SK-N-SH treated with all-trans-retinoic acid at 6 μM for 48 hours (cell line): ENCODE results near the gene PKM.

Experiments
- ATAC-seq: fragments of 200-7000 bp; cut with Tn5 transposase; 3 replicates; pipeline ENCODE4 v1.9.1; 2020; ENCODE audit warnings: mild to moderate bottlenecking, moderate library complexity
- ARNTL ChIP-seq: fragments of 450-650 bp; formaldehyde crosslinking; IDR thresholded peaks from 2 replicates; pipeline ENCODE4 v1.5.0; 2020; ENCODE audit warnings: low read depth, mild to moderate bottlenecking, moderate library complexity, borderline replicate concordance
- BACH2 ChIP-seq: fragments of 250-450 bp; sonication (Bioruptor Pico); IDR thresholded peaks from 2 replicates; pipeline ENCODE4 v1.9.0; 2021; ENCODE audit warnings: mild to moderate bottlenecking, borderline replicate concordance
- CSDC2 ChIP-seq: fragments of 250-450 bp; sonication (Bioruptor Pico); IDR thresholded peaks from 2 replicates; pipeline ENCODE4 v1.5.0; 2020; ENCODE audit warnings: mild to moderate bottlenecking, moderate library complexity
- CSRNP3 ChIP-seq: fragments of 250-450 bp; sonication (Bioruptor Pico); IDR thresholded peaks from 2 replicates; pipeline ENCODE4 v1.5.1; 2021; ENCODE audit warnings: mild to moderate bottlenecking, moderate library complexity
- ESRRG ChIP-seq: fragments of 250-450 bp; sonication (Bioruptor Pico); IDR thresholded peaks from 2 replicates; pipeline ENCODE4 v1.6.1; 2021; ENCODE audit warnings: mild to moderate bottlenecking
- GLIS3 ChIP-seq: fragments of 250-450 bp; sonication (Bioruptor Pico); IDR thresholded peaks from 2 replicates; pipeline ENCODE4 v1.5.0; 2020; ENCODE audit warnings: mild to moderate bottlenecking, moderate library complexity
- OSR1 ChIP-seq: fragments of 250-450 bp; sonication (Bioruptor Pico); IDR thresholded peaks from 2 replicates; pipeline ENCODE4 v1.8.0; 2022; ENCODE audit warnings: moderate library complexity, mild to moderate bottlenecking, inconsistent platforms
- PPARA ChIP-seq: fragments of 250-450 bp; sonication (Bioruptor Pico); IDR thresholded peaks from 2 replicates; pipeline ENCODE4 v1.5.0; 2020; ENCODE audit warnings: mild to moderate bottlenecking, borderline replicate concordance
- RARB ChIP-seq: fragments of 250-450 bp; sonication (Bioruptor Pico); IDR thresholded peaks from 2 replicates; pipeline ENCODE4 v1.8.0; 2021; ENCODE audit warnings: mild to moderate bottlenecking, moderate library complexity
- SNAI2 ChIP-seq: fragments of 250-450 bp; sonication (Bioruptor Pico); IDR thresholded peaks from 2 replicates; pipeline ENCODE4 v1.5.0; 2020; ENCODE audit warnings: mild to moderate bottlenecking, moderate library complexity
- TOX ChIP-seq: fragments of 250-450 bp; sonication (Bioruptor Pico); IDR thresholded peaks from 2 replicates; pipeline ENCODE4 v1.8.0; 2021; ENCODE audit warnings: mild to moderate bottlenecking, moderate library complexity, borderline replicate concordance
- ZC3H10 ChIP-seq: fragments of 250-450 bp; sonication (Bioruptor Pico); IDR thresholded peaks from 2 replicates; pipeline ENCODE4 v1.5.1; 2021; ENCODE audit warnings: mild to moderate bottlenecking, moderate library complexity
- ZFP3 ChIP-seq: fragments of 250-450 bp; sonication (Bioruptor Pico); IDR thresholded peaks from 2 replicates; pipeline ENCODE4 v1.5.0; 2020; ENCODE audit warnings: mild to moderate bottlenecking, moderate library complexity
- ZFP30 ChIP-seq: fragments of 450-650 bp; formaldehyde crosslinking; IDR thresholded peaks from 2 replicates; pipeline ENCODE4 v1.5.0; 2022; ENCODE audit warnings: mild to moderate bottlenecking, moderate library complexity
- ZNF565 ChIP-seq: fragments of 450-650 bp; formaldehyde crosslinking; conservative IDR thresholded peaks from 2 replicates; pipeline ENCODE4 v1.5.0; 2020; ENCODE audit warnings: low read depth, mild to moderate bottlenecking, moderate library complexity
- ZNF70 ChIP-seq: fragments of 450-650 bp; formaldehyde crosslinking; IDR thresholded peaks from 2 replicates; pipeline ENCODE4 v1.5.0; 2020; ENCODE audit warnings: mild to moderate bottlenecking, moderate library complexity
- ZNF8 ChIP-seq: fragments of 450-650 bp; formaldehyde crosslinking; IDR thresholded peaks from 2 replicates; pipeline ENCODE4 v1.5.0; 2020; ENCODE audit warnings: mild to moderate bottlenecking, moderate library complexity
- TF ChIP-seq, protein P1 (sequence below): fragments of 250-450 bp; sonication (Bioruptor Pico); IDR thresholded peaks from 2 replicates; pipeline ENCODE4 v1.5.1; 2020; ENCODE audit warnings: low read depth, mild to moderate bottlenecking, moderate library complexity
- TF ChIP-seq, protein P2 (sequence below): fragments of 250-450 bp; sonication (Bioruptor Pico); IDR thresholded peaks from 2 replicates; pipeline ENCODE4 v1.8.0; 2021; ENCODE audit warnings: low read depth, mild to moderate bottlenecking, moderate library complexity, borderline replicate concordance
- TF ChIP-seq, protein P3 (sequence below): fragments of 250-450 bp; sonication (Bioruptor Pico); IDR thresholded peaks from 2 replicates; pipeline ENCODE4 v1.8.0; 2020; ENCODE audit warnings: mild to moderate bottlenecking, moderate library complexity, borderline replicate concordance
- TF ChIP-seq, protein P4 (sequence below): fragments of 250-450 bp; sonication (Bioruptor Pico); IDR thresholded peaks from 2 replicates; pipeline ENCODE4 v1.5.0; 2020; ENCODE audit warnings: mild to moderate bottlenecking, moderate library complexity

The PKM gene

DNA sequence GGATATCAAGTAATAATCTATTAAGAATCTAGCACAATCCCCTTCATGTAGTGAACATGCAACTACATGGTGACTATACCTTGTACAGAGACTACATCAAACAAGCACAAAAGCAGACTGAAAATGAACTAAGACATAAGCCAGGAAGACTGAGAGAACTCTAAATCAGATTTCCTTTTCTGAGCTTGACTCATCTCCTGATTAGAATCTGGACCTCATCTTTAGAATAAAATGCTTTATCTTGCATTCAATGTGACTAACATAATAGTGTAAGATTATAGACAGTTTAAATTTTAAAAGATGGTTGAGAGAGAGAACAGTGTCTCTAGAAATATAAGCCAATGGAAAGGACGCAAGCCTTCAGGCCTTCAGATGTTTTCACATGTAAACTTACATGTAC is 17.5 kb upstream of the PKM start:
- ATAC-seq: peak; percentile 63
- TF ChIP-seq ZNF565 (CRISPR knock-in tag): no peak
- TF ChIP-seq OSR1 (CRISPR knock-in tag): no peak
- no peak for TF ChIP-seq CSDC2 (CRISPR knock-in tag)
- TF ChIP-seq ARNTL (CRISPR knock-in tag): no peak
- TF ChIP-seq ZFP30: no peak
- TF ChIP-seq RARB (CRISPR knock-in tag): no peak
- TF ChIP-seq BACH2 (CRISPR knock-in tag): no peak
- TF ChIP-seq, protein P1, sequence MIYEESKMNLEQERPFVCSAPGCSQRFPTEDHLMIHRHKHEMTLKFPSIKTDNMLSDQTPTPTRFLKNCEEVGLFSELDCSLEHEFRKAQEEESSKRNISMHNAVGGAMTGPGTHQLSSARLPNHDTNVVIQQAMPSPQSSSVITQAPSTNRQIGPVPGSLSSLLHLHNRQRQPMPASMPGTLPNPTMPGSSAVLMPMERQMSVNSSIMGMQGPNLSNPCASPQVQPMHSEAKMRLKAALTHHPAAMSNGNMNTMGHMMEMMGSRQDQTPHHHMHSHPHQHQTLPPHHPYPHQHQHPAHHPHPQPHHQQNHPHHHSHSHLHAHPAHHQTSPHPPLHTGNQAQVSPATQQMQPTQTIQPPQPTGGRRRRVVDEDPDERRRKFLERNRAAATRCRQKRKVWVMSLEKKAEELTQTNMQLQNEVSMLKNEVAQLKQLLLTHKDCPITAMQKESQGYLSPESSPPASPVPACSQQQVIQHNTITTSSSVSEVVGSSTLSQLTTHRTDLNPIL (CRISPR knock-in tag): no peak
- no peak for TF ChIP-seq ESRRG
- no peak for TF ChIP-seq ZNF70
- TF ChIP-seq GLIS3 (CRISPR knock-in tag): no peak
- no peak for TF ChIP-seq SNAI2 (CRISPR knock-in tag)
- TF ChIP-seq PPARA (CRISPR knock-in tag): no peak
- no peak for TF ChIP-seq ZNF8
- no peak for TF ChIP-seq TOX (CRISPR knock-in tag)

- no peak for TF ChIP-seq ARNTL (CRISPR knock-in tag)
- no peak for TF ChIP-seq ZFP3 (CRISPR knock-in tag)
- TF ChIP-seq OSR1 (CRISPR knock-in tag): no peak
- TF ChIP-seq ESRRG: no peak
- no peak for TF ChIP-seq ZNF70
- no peak for TF ChIP-seq PPARA (CRISPR knock-in tag)
- no peak for TF ChIP-seq SNAI2 (CRISPR knock-in tag)
- TF ChIP-seq, protein P1 (CRISPR knock-in tag): no peak
- TF ChIP-seq ZC3H10 (CRISPR knock-in tag): no peak
- TF ChIP-seq GLIS3 (CRISPR knock-in tag): no peak
- TF ChIP-seq RARB (CRISPR knock-in tag): no peak
- no peak for TF ChIP-seq ZNF8
- no peak for ATAC-seq
These were observed 11.9 kb upstream of the PKM start for GRCh38 chr15:72242775-72243370.

DNA sequence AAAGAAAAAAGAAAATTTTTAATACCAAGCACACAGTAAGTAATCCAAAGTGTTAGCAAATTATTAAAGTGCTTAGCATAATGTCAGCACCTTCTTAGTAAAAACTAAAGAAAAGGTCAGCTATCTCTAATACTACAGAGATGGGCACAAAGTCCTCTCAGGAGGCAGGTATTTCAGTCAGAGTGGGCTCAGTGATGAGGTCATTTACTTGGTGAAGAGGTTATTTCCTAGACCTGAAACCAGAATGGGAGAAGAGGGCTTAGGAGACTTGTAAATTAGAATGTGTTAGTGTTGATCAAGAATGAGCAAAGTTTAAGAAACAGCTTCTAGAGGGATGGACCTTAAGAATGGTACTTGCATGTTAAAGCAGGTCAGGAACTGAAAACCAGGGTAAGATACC is 8.7 kb upstream of the PKM start:
- TF ChIP-seq, protein P2, sequence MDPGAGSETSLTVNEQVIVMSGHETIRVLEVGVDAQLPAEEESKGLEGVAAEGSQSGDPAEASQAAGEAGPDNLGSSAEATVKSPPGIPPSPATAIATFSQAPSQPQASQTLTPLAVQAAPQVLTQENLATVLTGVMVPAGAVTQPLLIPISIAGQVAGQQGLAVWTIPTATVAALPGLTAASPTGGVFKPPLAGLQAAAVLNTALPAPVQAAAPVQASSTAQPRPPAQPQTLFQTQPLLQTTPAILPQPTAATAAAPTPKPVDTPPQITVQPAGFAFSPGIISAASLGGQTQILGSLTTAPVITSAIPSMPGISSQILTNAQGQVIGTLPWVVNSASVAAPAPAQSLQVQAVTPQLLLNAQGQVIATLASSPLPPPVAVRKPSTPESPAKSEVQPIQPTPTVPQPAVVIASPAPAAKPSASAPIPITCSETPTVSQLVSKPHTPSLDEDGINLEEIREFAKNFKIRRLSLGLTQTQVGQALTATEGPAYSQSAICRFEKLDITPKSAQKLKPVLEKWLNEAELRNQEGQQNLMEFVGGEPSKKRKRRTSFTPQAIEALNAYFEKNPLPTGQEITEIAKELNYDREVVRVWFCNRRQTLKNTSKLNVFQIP: no peak
- TF ChIP-seq ZNF70 (no peak), RARB (CRISPR knock-in tag) (no peak), ZC3H10 (CRISPR knock-in tag) (no peak), ZNF8 (no peak)
- ATAC-seq: no peak

- no peak for ATAC-seq
- no peak for TF ChIP-seq GLIS3 (CRISPR knock-in tag)
- TF ChIP-seq BACH2 (CRISPR knock-in tag): no peak
- TF ChIP-seq ZNF70: no peak
- TF ChIP-seq, protein P3, sequence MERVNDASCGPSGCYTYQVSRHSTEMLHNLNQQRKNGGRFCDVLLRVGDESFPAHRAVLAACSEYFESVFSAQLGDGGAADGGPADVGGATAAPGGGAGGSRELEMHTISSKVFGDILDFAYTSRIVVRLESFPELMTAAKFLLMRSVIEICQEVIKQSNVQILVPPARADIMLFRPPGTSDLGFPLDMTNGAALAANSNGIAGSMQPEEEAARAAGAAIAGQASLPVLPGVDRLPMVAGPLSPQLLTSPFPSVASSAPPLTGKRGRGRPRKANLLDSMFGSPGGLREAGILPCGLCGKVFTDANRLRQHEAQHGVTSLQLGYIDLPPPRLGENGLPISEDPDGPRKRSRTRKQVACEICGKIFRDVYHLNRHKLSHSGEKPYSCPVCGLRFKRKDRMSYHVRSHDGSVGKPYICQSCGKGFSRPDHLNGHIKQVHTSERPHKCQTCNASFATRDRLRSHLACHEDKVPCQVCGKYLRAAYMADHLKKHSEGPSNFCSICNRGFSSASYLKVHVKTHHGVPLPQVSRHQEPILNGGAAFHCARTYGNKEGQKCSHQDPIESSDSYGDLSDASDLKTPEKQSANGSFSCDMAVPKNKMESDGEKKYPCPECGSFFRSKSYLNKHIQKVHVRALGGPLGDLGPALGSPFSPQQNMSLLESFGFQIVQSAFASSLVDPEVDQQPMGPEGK (CRISPR knock-in tag): no peak
- TF ChIP-seq, protein P4, sequence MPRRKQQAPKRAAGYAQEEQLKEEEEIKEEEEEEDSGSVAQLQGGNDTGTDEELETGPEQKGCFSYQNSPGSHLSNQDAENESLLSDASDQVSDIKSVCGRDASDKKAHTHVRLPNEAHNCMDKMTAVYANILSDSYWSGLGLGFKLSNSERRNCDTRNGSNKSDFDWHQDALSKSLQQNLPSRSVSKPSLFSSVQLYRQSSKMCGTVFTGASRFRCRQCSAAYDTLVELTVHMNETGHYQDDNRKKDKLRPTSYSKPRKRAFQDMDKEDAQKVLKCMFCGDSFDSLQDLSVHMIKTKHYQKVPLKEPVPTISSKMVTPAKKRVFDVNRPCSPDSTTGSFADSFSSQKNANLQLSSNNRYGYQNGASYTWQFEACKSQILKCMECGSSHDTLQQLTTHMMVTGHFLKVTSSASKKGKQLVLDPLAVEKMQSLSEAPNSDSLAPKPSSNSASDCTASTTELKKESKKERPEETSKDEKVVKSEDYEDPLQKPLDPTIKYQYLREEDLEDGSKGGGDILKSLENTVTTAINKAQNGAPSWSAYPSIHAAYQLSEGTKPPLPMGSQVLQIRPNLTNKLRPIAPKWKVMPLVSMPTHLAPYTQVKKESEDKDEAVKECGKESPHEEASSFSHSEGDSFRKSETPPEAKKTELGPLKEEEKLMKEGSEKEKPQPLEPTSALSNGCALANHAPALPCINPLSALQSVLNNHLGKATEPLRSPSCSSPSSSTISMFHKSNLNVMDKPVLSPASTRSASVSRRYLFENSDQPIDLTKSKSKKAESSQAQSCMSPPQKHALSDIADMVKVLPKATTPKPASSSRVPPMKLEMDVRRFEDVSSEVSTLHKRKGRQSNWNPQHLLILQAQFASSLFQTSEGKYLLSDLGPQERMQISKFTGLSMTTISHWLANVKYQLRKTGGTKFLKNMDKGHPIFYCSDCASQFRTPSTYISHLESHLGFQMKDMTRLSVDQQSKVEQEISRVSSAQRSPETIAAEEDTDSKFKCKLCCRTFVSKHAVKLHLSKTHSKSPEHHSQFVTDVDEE (CRISPR knock-in tag): no peak
- no peak for TF ChIP-seq ZC3H10 (CRISPR knock-in tag)
- no peak for TF ChIP-seq CSDC2 (CRISPR knock-in tag)
- no peak for TF ChIP-seq ZNF565 (CRISPR knock-in tag)
- TF ChIP-seq ESRRG: no peak
- TF ChIP-seq OSR1 (CRISPR knock-in tag): no peak
- no peak for TF ChIP-seq ZNF8
- TF ChIP-seq CSRNP3 (CRISPR knock-in tag): no peak
- TF ChIP-seq ARNTL (CRISPR knock-in tag): no peak
- no peak for TF ChIP-seq ZFP3 (CRISPR knock-in tag)
These were observed 7.6 kb upstream of the PKM start for GRCh38 chr15:72238586-72238985.
